CD14-positive monocyte (primary cell): ENCODE results near the gene EIF4A2. TPM values are rescaled to one million over a fixed set of nuclear protein-coding genes. Genes with fewer than 3 reads are reported as not detected.

Experiments used
- DNase-seq, 3 donors: peaks; one replicate each; pipeline ENCODE4 v3.0.0-alpha.2; 2011 to 2022
- H2AFZ ChIP-seq: 2 replicates; pipeline ENCODE4 v1.6.0; 2012; ENCODE audit warnings: mild to moderate bottlenecking, low read depth, low read length, inconsistent platforms; ENCODE audit not compliant: insufficient read depth, poor library complexity, severe bottlenecking
- H3K27ac ChIP-seq, 2 donors: 1 replicate in 1 of 2; 2 replicates in 1 of 2; pipeline ENCODE4 v1.5.1; 2012 to 2013; ENCODE audit warnings: low read length in 2 of 2, control low read depth in 1 of 2, inconsistent platforms in 1 of 2, low read depth in 1 of 2, mild to moderate bottlenecking in 1 of 2
- H3K27me3 ChIP-seq, 2 donors: one replicate each; pipeline versions ENCODE4 v1.6.0 to v1.6.1; 2011 to 2013; ENCODE audit warnings: low read length in 2 of 2; ENCODE audit not compliant: control insufficient read depth in 2 of 2, insufficient read depth in 2 of 2
- H3K36me3 ChIP-seq, 2 donors: replicated peaks in 1 of 2; 1 replicate in 1 of 2; 2 replicates in 1 of 2; pipeline versions ENCODE4 v1.5.1 to v1.6.1; 2012 to 2013; ENCODE audit warnings: low read length in 2 of 2, control low read depth in 1 of 2, inconsistent platforms in 1 of 2, mild to moderate bottlenecking in 1 of 2; ENCODE audit not compliant: insufficient read depth in 2 of 2, control insufficient read depth in 1 of 2
- H3K4me1 ChIP-seq, 2 donors: 1 replicate in 1 of 2; 2 replicates in 1 of 2; pipeline versions ENCODE4 v1.5.1 to v1.6.1; 2012 to 2013; ENCODE audit warnings: low read length in 2 of 2, control low read depth in 1 of 2, inconsistent platforms in 1 of 2, mild to moderate bottlenecking in 1 of 2, moderate library complexity in 1 of 2; ENCODE audit not compliant: insufficient read depth in 2 of 2, control insufficient read depth in 1 of 2
- H3K4me2 ChIP-seq: replicated peaks from 2 replicates; pipeline ENCODE3; 2012; ENCODE audit warnings: low read length, moderate library complexity, mild to moderate bottlenecking; ENCODE audit not compliant: poor library complexity, severe bottlenecking; ENCODE audit errors: extremely low read depth
- H3K4me3 ChIP-seq, 3 experiments: fragments of 200-600 bp in 1 of 3; sonication (generic) in 1 of 3; replicated peaks in 1 of 3; 1 replicate in 2 of 3; 2 replicates in 1 of 3; pipeline ENCODE4 v1.5.1; 2011 to 2013; ENCODE audit warnings: low read length in 3 of 3, mild to moderate bottlenecking in 3 of 3, control low read depth in 2 of 3, low read depth in 2 of 3, inconsistent platforms in 1 of 3, moderate library complexity in 1 of 3
- H3K79me2 ChIP-seq: 2 replicates; pipeline ENCODE4 v1.6.0; 2012; ENCODE audit warnings: mild to moderate bottlenecking, control low read depth, inconsistent platforms, low read length, moderate library complexity; ENCODE audit not compliant: insufficient read depth
- H3K9ac ChIP-seq: 2 replicates; pipeline ENCODE4 v1.6.0; 2017; ENCODE audit warnings: low read length, mild to moderate bottlenecking; ENCODE audit not compliant: insufficient read depth, poor library complexity, severe bottlenecking
- H3K9me3 ChIP-seq, 2 donors: replicated peaks in 1 of 2; 1 replicate in 1 of 2; 2 replicates in 1 of 2; pipeline versions ENCODE4 v1.5.1 to v1.6.1; 2012 to 2013; ENCODE audit warnings: low read length in 2 of 2, control low read depth in 1 of 2; ENCODE audit not compliant: control insufficient read depth in 1 of 2, insufficient read depth in 1 of 2
- H4K20me1 ChIP-seq: 2 replicates; pipeline ENCODE4 v1.6.0; 2012; ENCODE audit warnings: mild to moderate bottlenecking, low read length, control low read depth, moderate library complexity; ENCODE audit not compliant: insufficient read depth
- H3K27ac Mint-ChIP-seq, 7 donors: one replicate each; pipeline ENCODE4 v1.8.0; 2020; ENCODE audit warnings: mild to moderate bottlenecking in 7 of 7, mixed read lengths in 7 of 7, moderate library complexity in 6 of 7, inconsistent platforms in 2 of 7
- H3K27me3 Mint-ChIP-seq, 3 donors: one replicate each; pipeline ENCODE4 v1.8.0; 2021 to 2022; ENCODE audit warnings: low read depth in 3 of 3, mild to moderate bottlenecking in 3 of 3, mixed read lengths in 3 of 3, moderate library complexity in 3 of 3, inconsistent platforms in 1 of 3
- H3K36me3 Mint-ChIP-seq, 2 donors: one replicate each; pipeline ENCODE4 v1.8.0; 2020; ENCODE audit warnings: mixed read lengths in 2 of 2, inconsistent platforms in 1 of 2, mild to moderate bottlenecking in 1 of 2
- H3K4me1 Mint-ChIP-seq: one replicate; pipeline ENCODE4 v1.8.0; 2020; ENCODE audit warnings: mild to moderate bottlenecking, mixed read lengths
- H3K4me3 Mint-ChIP-seq, 2 donors: one replicate each; pipeline ENCODE4 v1.8.0; 2020; ENCODE audit warnings: mild to moderate bottlenecking in 2 of 2, mixed read lengths in 2 of 2, moderate library complexity in 1 of 2
- H3K9me3 Mint-ChIP-seq, 7 donors: one replicate each; pipeline ENCODE4 v1.8.0; 2020 to 2022; ENCODE audit warnings: mixed read lengths in 7 of 7, mild to moderate bottlenecking in 6 of 7, moderate library complexity in 6 of 7, inconsistent platforms in 2 of 7
- CTCF ChIP-seq: fragments of 200-600 bp; IDR thresholded peaks from one replicate; pipeline ENCODE4 v1.8.0; 2022; ENCODE audit warnings: antibody characterized with exemption, mild to moderate bottlenecking
- WGBS: methylation state at CpG from one replicate; pipeline ENCODE4 v1.1.5; 2013; ENCODE audit warnings: missing lambda C conversion rate; ENCODE audit not compliant: insufficient coverage; 5-methylcytosine and 5-hydroxymethylcytosine counted together
- intact Hi-C, 2 donors: fragments of 100-400 bp; cut with micrococcal nuclease; formaldehyde crosslinking; loops; one replicate each; pipeline versions ENCODE4 v1.15.0 to v1.15.1; 2023
- polyA plus RNA-seq, 3 donors: library from polyadenylated mRNA; depleted of rRNA in 1 of 3; unstranded in 2 of 3; stranded (reverse) in 1 of 3; fragments of 300-500 nt in 2 of 3; fragments of >200 nt in 1 of 3; fragmentation: Illumina TruSeq in 2 of 3; gene quantifications; 1 replicate in 2 of 3; 2 replicates in 1 of 3; pipeline ENCODE4 v1.2.3, GENCODE V29; 2012 to 2021

The EIF4A2 gene
- polyA plus RNA-seq, 3 donors = 67.0 to 405 (median 73.0) TPM

- Histone ChIP-seq H3K79me2 (peaks cover 40% of the 10 kb centered on the region), H4K20me1 (peaks cover 60% of the 10 kb centered on the region), H2AFZ (no peak overlapping the region), H3K36me3 (peaks cover 50 to 61% of the 10 kb centered on the region in 2 donors), H3K4me1 (peaks cover 11 to 26% of the 10 kb centered on the region in 2 donors), H3K9ac (no peak overlapping the region), H3K27ac (no peak overlapping the region), H3K9me3 (no peaks in the 10 kb centered on the region), H3K4me2 (no peak overlapping the region), H3K4me3 (no peak overlapping the region), H3K27me3 (no peaks in the 10 kb centered on the region)
- Mint-ChIP-seq H3K27ac (no peak overlapping the region), H3K9me3 (no peaks in the 10 kb centered on the region), H3K27me3 (no peaks in the 10 kb centered on the region), H3K4me3 (no peak overlapping the region), H3K36me3 (peaks cover 55 to 64% of the 10 kb centered on the region in 2 donors), H3K4me1 (peaks cover 26% of the 10 kb centered on the region)
- TF ChIP-seq CTCF = no peak
- 63% methylated on average over 1 of the region's 4 CpGs for WGBS
- no peak for DNase-seq
- intact Hi-C loops = loop anchor here in 1 of 2 donors (10.0 kb wide), 3 partner anchors 215 to 855 kb away; partner anchors contain the start of genes DNAJB11, RPL39L and TRA2B
Measured at GRCh38 chr3:186789554-186790260, 6.3 kb downstream of the EIF4A2 start.

- no peak overlapping the region for H3K4me3 Mint-ChIP-seq
Measured at GRCh38 chr3:186790261-186790981, 7.0 kb downstream of the EIF4A2 start.

More at GRCh38 chr3:186790261-186790981, 7.0 kb downstream of the EIF4A2 start:
- H3K4me3 ChIP-seq = no peak overlapping the region
- H3K79me2 ChIP-seq = peaks cover 33% of the 10 kb centered on the region
- no CpG with 5 or more reads among the region's 8 CpGs for WGBS
- H2AFZ ChIP-seq = no peak overlapping the region
- intact Hi-C loops = no loop called here
- no peak overlapping the region for H3K4me2 ChIP-seq
- H3K4me1 Mint-ChIP-seq = peaks cover 18% of the 10 kb centered on the region
- no peaks in the 10 kb centered on the region for H3K9me3 Mint-ChIP-seq
- DNase-seq = no peak
- peaks cover 48 to 60% of the 10 kb centered on the region in 2 donors for H3K36me3 Mint-ChIP-seq
- H3K27ac ChIP-seq = peak overlapping the region in 1 of 2 donors; percentile 6
- no peak overlapping the region for H3K9ac ChIP-seq
- no peaks in the 10 kb centered on the region for H3K27me3 ChIP-seq
- TF ChIP-seq CTCF = no peak
- peaks cover 4 to 19% of the 10 kb centered on the region in 2 donors for H3K4me1 ChIP-seq
- peaks cover 43 to 58% of the 10 kb centered on the region in 2 donors for H3K36me3 ChIP-seq
- H3K9me3 ChIP-seq = no peaks in the 10 kb centered on the region
- peak overlapping the region in 3 of 7 donors; percentile 6 to 49 (median 42) for H3K27ac Mint-ChIP-seq
- peaks cover 52% of the 10 kb centered on the region for H4K20me1 ChIP-seq
- no peaks in the 10 kb centered on the region for H3K27me3 Mint-ChIP-seq
